K562 (cell line): Measurements from ENCODE around the gene TMEM151A. TPM values are rescaled to one million over a fixed set of nuclear protein-coding genes. Genes with fewer than 3 reads are reported as not detected.

Experiments used
- ARID3B ChIP-seq: fragments of 250-450 bp; sonication (Bioruptor Pico); IDR thresholded peaks from 2 replicates; pipeline ENCODE4 v1.4.0; 2020; ENCODE audit warnings: borderline replicate concordance
- ARNT ChIP-seq, 2 experiments: fragments of 450-650 bp; IDR thresholded peaks; 2 replicates each; pipeline ENCODE4 v1.6.1; 2016; ENCODE audit warnings: mild to moderate bottlenecking in 1 of 2
- ATF2 ChIP-seq: sonication (generic); formaldehyde crosslinking; IDR thresholded peaks from 2 replicates; pipeline ENCODE4 v1.8.1; 2022; ENCODE audit warnings: missing genetic modification reagents
- DDX20 ChIP-seq: fragments of 450-650 bp; IDR thresholded peaks from 2 replicates; pipeline ENCODE4 v1.6.1; 2016; ENCODE audit warnings: missing genetic modification characterization, low read depth, mild to moderate bottlenecking, missing compliant biosample characterization, moderate library complexity
- DLX4 ChIP-seq: fragments of 250-450 bp; sonication (Bioruptor Pico); IDR thresholded peaks from 2 replicates; pipeline ENCODE4 v1.6.1; 2021; ENCODE audit warnings: mild to moderate bottlenecking
- E2F6 ChIP-seq, 2 experiments: IDR thresholded peaks; 2 replicates each; pipeline ENCODE4 v1.6.1; 2011; ENCODE audit warnings: borderline replicate concordance in 1 of 2, control low read depth in 1 of 2, low read depth in 1 of 2, low read length in 1 of 2, mild to moderate bottlenecking in 1 of 2, mixed read lengths in 1 of 2, moderate library complexity in 1 of 2; ENCODE audit not compliant: insufficient read depth in 1 of 2, insufficient read length in 1 of 2, poor library complexity in 1 of 2, severe bottlenecking in 1 of 2; ENCODE audit errors: extremely low read depth in 1 of 2
- EGR1 ChIP-seq: fragments of 450-650 bp; conservative IDR thresholded peaks from 2 replicates; pipeline ENCODE4 v1.6.1; 2017; ENCODE audit warnings: mild to moderate bottlenecking
- EP400 ChIP-seq: fragments of 450-650 bp; IDR thresholded peaks from 2 replicates; pipeline ENCODE4 v1.6.1; 2017; ENCODE audit warnings: antibody characterized with exemption, mild to moderate bottlenecking, moderate library complexity
- EZH2 ChIP-seq: IDR thresholded peaks from 2 replicates; pipeline ENCODE4 v1.6.1; 2012; ENCODE audit warnings: low read depth, mild to moderate bottlenecking, inconsistent platforms, low read length, borderline replicate concordance
- FOSL1 ChIP-seq: fragments of 200-800 bp; sonication (Bioruptor generic); conservative IDR thresholded peaks from 2 replicates; pipeline ENCODE4 v1.6.1; 2016; ENCODE audit warnings: missing genetic modification characterization, missing compliant biosample characterization
- FOXA1 ChIP-seq: fragments of 450-650 bp; IDR thresholded peaks from 2 replicates; pipeline ENCODE4 v1.6.1; 2016; ENCODE audit warnings: mild to moderate bottlenecking, borderline replicate concordance
- HDAC1 ChIP-seq, 2 experiments: fragments of 450-650 bp; IDR thresholded peaks; 2 replicates each; pipeline ENCODE4 v1.6.1; 2016 to 2017; ENCODE audit warnings: inconsistent platforms in 1 of 2, mild to moderate bottlenecking in 1 of 2, moderate library complexity in 1 of 2
- MAZ ChIP-seq, 2 experiments: fragments of 450-650 bp in 1 of 2; sonication (generic) in 1 of 2; formaldehyde crosslinking; IDR thresholded peaks in 1 of 2; conservative IDR thresholded peaks in 1 of 2; 2 replicates each; pipeline versions ENCODE4 v1.4.0 to v1.5.0; 2020; ENCODE audit warnings: mild to moderate bottlenecking in 1 of 2, missing genetic modification reagents in 1 of 2
- PRMT5 ChIP-seq: sonication (generic); formaldehyde crosslinking; IDR thresholded peaks from 2 replicates; pipeline ENCODE4 v1.5.0; 2020; ENCODE audit warnings: missing genetic modification reagents
- PTBP1 ChIP-seq: fragments of 200-400 bp; formaldehyde crosslinking; IDR thresholded peaks from 2 replicates; pipeline ENCODE4 v1.6.1; 2017; ENCODE audit warnings: low read depth, low read length
- USF2 ChIP-seq: sonication (generic); formaldehyde crosslinking; IDR thresholded peaks from 2 replicates; pipeline ENCODE4 v1.5.0; 2020; ENCODE audit warnings: missing genetic modification reagents
- XRCC5 ChIP-seq: fragments of 200-400 bp; formaldehyde crosslinking; IDR thresholded peaks from 2 replicates; pipeline ENCODE4 v1.6.1; 2017; ENCODE audit warnings: low read depth, mild to moderate bottlenecking, low read length
- ZNF24 ChIP-seq: fragments of 450-650 bp; IDR thresholded peaks from 2 replicates; pipeline ENCODE4 v1.6.1; 2016
- ZNF277 ChIP-seq: fragments of 250-450 bp; sonication (Bioruptor Pico); IDR thresholded peaks from 2 replicates; pipeline ENCODE4 v1.8.0; 2022; ENCODE audit warnings: inconsistent platforms, mild to moderate bottlenecking, moderate library complexity, borderline replicate concordance
- ZNF583 ChIP-seq: fragments of 250-450 bp; sonication (Bioruptor Pico); IDR thresholded peaks from 2 replicates; pipeline ENCODE4 v1.4.0; 2020
- ZNF696 ChIP-seq: fragments of 250-450 bp; sonication (Bioruptor Pico); conservative IDR thresholded peaks from 2 replicates; pipeline ENCODE4 v1.4.0; 2020; ENCODE audit warnings: mild to moderate bottlenecking, moderate library complexity
- polyA plus RNA-seq, 8 experiments: library from polyadenylated mRNA; depleted of rRNA in 4 of 8; stranded (reverse) in 5 of 8; unstranded in 3 of 8; fragments of >200 nt; fragmentation: Nextera tagmentation in 2 of 8; fragmentation: Illumina TruSeq in 1 of 8; extraction: Ambion mirVana in 2 of 8; extraction: Trizol in 1 of 8; gene quantifications; 2 replicates each; pipeline versions ENCODE4 v1.2.1 to v1.2.3, GENCODE V29; 2011 to 2014; ENCODE audit warnings: inconsistent platforms in 1 of 8, missing spikeins in 1 of 8
- total RNA-seq, 7 experiments: library from RNA; depleted of rRNA in 6 of 7; stranded (reverse); fragments of >200 nt in 6 of 7; fragmentation: Illumina TruSeq in 2 of 7; extraction: Trizol in 2 of 7; gene quantifications; 2 replicates each; pipeline versions ENCODE4 v1.2.1 to v1.2.3, GENCODE V29; 2011 to 2021; ENCODE audit warnings: low replicate concordance in 1 of 7

Gene TMEM151A
- total and polyA plus RNA-seq, 9 of the 15 experiments (the other 6 are each of a cell fraction or from before 2014, with no cell fraction given), result not detected

- TF ChIP-seq E2F6 (IDR thresholded peaks at IDR 0.05; ENCODE audit: borderline replicate concordance in 1 of 2, extremely low read depth in 1 of 2, insufficient read depth in 1 of 2, insufficient read length in 1 of 2, low read depth in 1 of 2, low read length in 1 of 2, poor library complexity in 1 of 2, severe bottlenecking in 1 of 2) (peak; percentile 87 to 88), DLX4 (CRISPR knock-in tag) (no peak), ZNF696 (CRISPR knock-in tag) (no peak), FOSL1 (tag) (0 out of 2 replicates have a peak, but pooled peaks have one; percentile 5), PRMT5 (CRISPR knock-in tag) (no peak), ARNT (IDR thresholded peaks at IDR 0.05) (no peak), ZNF583 (CRISPR knock-in tag) (no peak), HDAC1 (IDR thresholded peaks at IDR 0.05) (peak in 1 of 2 experiments; percentile 60; a peak in 1 of 4 replicates), XRCC5 (peak; percentile 91), EZH2 (no peak), ZNF24 (peak; percentile 95), USF2 (CRISPR knock-in tag) (peak; percentile 85), DDX20 (no peak), ARID3B (CRISPR knock-in tag) (no peak), ZNF277 (CRISPR knock-in tag) (no peak), EP400 (peak; percentile 90), ATF2 (CRISPR knock-in tag) (no peak), PTBP1 (no peak), FOXA1 (no peak), EGR1 (no peak), MAZ (CRISPR knock-in tag; conservative IDR thresholded peaks at IDR 0.05 in 1 of 2, IDR thresholded peaks at IDR 0.05 in 1 of 2) (peak in 1 of 2 experiments; percentile 80; a peak in 3 of 4 replicates)
Measured at GRCh38 chr11:66328302-66329144, 36.8 kb downstream of the TMEM151A start (continued).
